Effector memory CD4-positive, alpha-beta T cell (primary cell): Measurements from ENCODE around the gene PPP2R5B.

ENCODE experiments used
- DNase-seq, 3 donors: peaks; one replicate each; pipeline ENCODE4 v3.0.0-alpha.2; 2020
- H3K27ac ChIP-seq: 2 replicates; pipeline ENCODE4 v1.7.0; 2013; ENCODE audit warnings: mild to moderate bottlenecking, low read length, moderate library complexity; ENCODE audit not compliant: insufficient read depth, poor library complexity, severe bottlenecking
- H3K27me3 ChIP-seq: replicated peaks from 2 replicates; pipeline ENCODE4 v1.7.0; 2013; ENCODE audit warnings: mild to moderate bottlenecking, low read length; ENCODE audit not compliant: insufficient read depth, control insufficient read depth, poor library complexity, severe bottlenecking
- H3K36me3 ChIP-seq: 2 replicates; pipeline ENCODE4 v1.7.0; 2013; ENCODE audit warnings: mild to moderate bottlenecking, low read length, moderate library complexity; ENCODE audit not compliant: control insufficient read depth, insufficient read depth
- H3K4me1 ChIP-seq: 2 replicates; pipeline ENCODE4 v1.7.0; 2013; ENCODE audit warnings: low read length, mild to moderate bottlenecking; ENCODE audit not compliant: control insufficient read depth, insufficient read depth, poor library complexity, severe bottlenecking
- H3K4me3 ChIP-seq: 2 replicates; pipeline ENCODE4 v1.7.0; 2013; ENCODE audit warnings: low read length, low read depth, mild to moderate bottlenecking; ENCODE audit not compliant: insufficient read depth, poor library complexity, severe bottlenecking
- H3K9me3 ChIP-seq: 2 replicates; pipeline ENCODE4 v1.7.0; 2013; ENCODE audit warnings: mild to moderate bottlenecking, low read length, moderate library complexity; ENCODE audit not compliant: control insufficient read depth

The PPP2R5B gene

DNA sequence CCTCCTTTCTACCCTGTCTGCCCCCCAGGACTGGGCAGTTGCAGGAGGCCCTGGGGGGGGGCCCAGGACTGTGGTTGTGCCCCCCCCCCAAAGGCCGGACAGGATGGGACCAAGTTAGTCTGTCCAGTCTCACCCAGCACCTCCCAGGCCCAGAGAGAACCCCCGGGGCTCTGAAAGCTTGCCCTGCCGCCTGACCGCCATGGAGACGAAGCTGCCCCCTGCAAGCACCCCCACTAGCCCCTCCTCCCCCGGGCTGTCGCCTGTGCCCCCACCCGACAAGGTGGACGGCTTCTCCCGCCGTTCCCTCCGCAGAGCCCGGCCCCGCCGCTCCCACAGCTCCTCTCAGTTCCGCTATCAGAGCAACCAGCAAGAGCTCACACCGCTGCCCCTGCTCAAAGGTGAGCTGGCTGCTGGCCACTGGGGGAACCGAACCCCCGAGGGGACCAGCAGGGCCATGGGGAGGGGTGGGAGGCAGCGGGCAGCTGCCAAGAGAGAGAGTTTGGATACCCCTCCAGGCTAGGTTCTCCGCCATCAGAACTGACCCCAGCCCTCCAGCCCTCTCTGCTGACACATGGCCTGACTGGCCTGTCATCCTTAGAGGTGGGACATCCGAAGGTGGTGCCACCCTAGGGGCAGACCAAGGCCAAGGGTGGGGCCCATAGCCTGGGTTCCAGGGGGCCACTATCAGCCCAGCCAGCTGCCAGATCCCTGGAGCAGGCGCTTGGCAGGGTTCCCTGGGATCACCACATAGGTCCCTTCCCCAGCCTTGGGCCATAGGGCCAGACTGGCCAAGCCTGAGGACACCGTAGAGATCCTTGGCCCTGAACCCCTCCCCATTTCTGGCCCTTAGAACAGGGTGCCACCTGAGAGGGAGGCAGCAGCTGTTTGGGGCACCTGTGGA, 1.3 kb downstream of the PPP2R5B start:
- H3K27ac ChIP-seq, result no peak overlapping the region
- H3K36me3 ChIP-seq, result peaks cover 14% of the 10 kb centered on the region
- peaks cover 16% of the 10 kb centered on the region for H3K4me1 ChIP-seq
- no peaks in the 10 kb centered on the region for H3K27me3 ChIP-seq
- H3K4me3 ChIP-seq, result peak overlapping the region; percentile 90
- H3K9me3 ChIP-seq, result no peaks in the 10 kb centered on the region
- no peak for DNase-seq

- H3K27ac ChIP-seq, result no peak overlapping the region
- peaks cover 16% of the 10 kb centered on the region for H3K4me1 ChIP-seq
- H3K36me3 ChIP-seq, result peaks cover 21% of the 10 kb centered on the region
- no peak for DNase-seq
- H3K4me3 ChIP-seq, result no peak overlapping the region
- no peaks in the 10 kb centered on the region for H3K9me3 ChIP-seq
- no peaks in the 10 kb centered on the region for H3K27me3 ChIP-seq
These were observed 2.2 kb downstream of the PPP2R5B start for GRCh38 chr11:64926689-64927088.

GRCh38 chr11:64928957-64929356, 4.5 kb downstream of the PPP2R5B start:
- Histone ChIP-seq H3K27ac (no peak overlapping the region), H3K27me3 (no peaks in the 10 kb centered on the region), H3K4me3 (no peak overlapping the region), H3K9me3 (no peaks in the 10 kb centered on the region), H3K4me1 (peaks cover 16% of the 10 kb centered on the region), H3K36me3 (peaks cover 28% of the 10 kb centered on the region)
- no peak for DNase-seq

DNA sequence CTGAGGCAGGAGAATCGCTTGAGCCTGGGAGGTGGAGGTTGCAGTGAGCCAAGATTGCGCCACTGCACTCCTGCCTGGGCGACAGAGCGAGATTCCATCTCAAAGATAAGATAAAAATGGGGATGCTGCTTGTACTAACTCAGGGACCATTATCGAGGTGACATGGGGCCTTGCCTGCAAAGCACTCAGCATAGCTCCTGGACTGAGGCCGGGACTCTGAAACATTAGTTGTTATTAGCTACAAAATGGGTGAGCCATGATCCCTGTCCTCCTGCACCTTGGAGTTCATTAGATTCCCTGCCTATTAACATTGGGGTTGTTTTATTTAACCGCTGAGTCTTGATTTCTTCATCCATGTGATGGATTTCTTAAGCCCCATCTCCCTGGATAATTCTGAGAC, 5.1 kb downstream of the PPP2R5B start:
- Histone ChIP-seq H3K36me3 (peaks cover 28% of the 10 kb centered on the region), H3K27ac (no peak overlapping the region), H3K4me3 (no peak overlapping the region), H3K9me3 (no peaks in the 10 kb centered on the region), H3K4me1 (peaks cover 12% of the 10 kb centered on the region), H3K27me3 (no peaks in the 10 kb centered on the region)
- no peak for DNase-seq

GRCh38 chr11:64930340-64930739, 5.9 kb downstream of the PPP2R5B start:
- no peak overlapping the region for H3K27ac ChIP-seq
- no peaks in the 10 kb centered on the region for H3K27me3 ChIP-seq
- H3K4me3 ChIP-seq, result no peak overlapping the region
- H3K36me3 ChIP-seq, result peaks cover 28% of the 10 kb centered on the region
- H3K4me1 ChIP-seq, result peaks cover 7% of the 10 kb centered on the region
- DNase-seq, result no peak
- no peaks in the 10 kb centered on the region for H3K9me3 ChIP-seq

GRCh38 chr11:64931290-64931689, 6.8 kb downstream of the PPP2R5B start:
- no peaks in the 10 kb centered on the region for H3K9me3 ChIP-seq
- H3K36me3 ChIP-seq, result peaks cover 28% of the 10 kb centered on the region
- H3K4me1 ChIP-seq, result no peaks in the 10 kb centered on the region
- no peak overlapping the region for H3K4me3 ChIP-seq
- H3K27ac ChIP-seq, result no peak overlapping the region
- no peak for DNase-seq
- no peaks in the 10 kb centered on the region for H3K27me3 ChIP-seq

DNA sequence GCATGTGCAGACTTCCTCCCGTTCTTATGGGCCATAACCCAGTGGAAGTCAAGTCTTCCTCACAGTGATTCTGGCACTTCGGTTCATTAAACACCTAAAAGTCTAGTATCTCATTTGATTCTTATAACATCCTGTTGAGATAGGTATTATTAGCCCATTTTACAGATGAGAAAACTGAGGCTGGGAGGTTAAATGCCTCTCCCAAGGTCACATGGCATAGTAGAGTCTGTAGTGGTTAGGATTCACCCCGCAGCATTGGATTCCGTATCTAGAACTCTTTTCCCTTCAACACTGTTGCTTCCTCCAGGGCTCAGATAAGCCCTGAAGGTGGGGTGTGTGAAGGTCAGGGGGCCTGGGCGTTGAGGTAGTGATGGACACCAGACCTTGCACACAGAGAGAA, 7.8 kb downstream of the PPP2R5B start:
- Histone ChIP-seq H3K4me3 (no peak overlapping the region), H3K9me3 (no peaks in the 10 kb centered on the region), H3K36me3 (peaks cover 28% of the 10 kb centered on the region), H3K27me3 (no peaks in the 10 kb centered on the region), H3K27ac (no peak overlapping the region), H3K4me1 (no peaks in the 10 kb centered on the region)
- DNase-seq, result no peak

DNA sequence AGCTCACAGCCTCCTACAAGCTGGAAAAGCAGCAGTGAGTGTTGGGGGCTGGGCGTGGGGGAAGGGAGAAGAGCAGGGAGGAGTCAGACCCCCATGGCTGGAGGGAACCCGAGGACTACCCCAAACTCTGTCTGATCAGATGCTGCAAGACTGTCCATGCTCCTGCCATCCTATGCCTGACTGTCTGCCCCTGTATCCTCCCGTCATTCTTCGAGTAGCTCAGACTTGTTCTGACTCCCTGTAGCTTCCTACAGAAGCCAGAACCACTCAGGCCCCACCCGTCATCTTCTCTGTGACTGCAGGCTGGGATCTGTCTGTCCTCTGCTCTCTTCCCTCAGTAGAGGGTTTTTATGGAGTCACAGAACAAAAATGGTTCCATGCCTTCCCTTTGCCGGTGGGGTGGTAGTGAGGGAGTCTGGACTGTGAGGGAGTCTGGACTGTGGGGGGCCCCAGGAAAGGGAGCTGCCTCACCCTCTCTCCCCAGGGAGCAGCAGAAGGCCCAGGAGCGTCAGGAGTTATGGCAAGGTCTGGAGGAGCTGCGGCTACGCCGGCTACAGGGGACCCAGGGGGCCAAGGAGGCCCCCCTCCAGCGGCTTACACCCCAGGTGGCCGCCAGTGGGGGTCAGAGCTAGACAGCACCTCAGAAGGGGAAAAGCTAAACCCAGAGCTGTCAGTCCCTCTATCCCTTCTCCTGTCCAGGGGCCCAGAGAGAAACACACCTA, 8.9 kb downstream of the PPP2R5B start:
- DNase-seq, result no peak
- no peaks in the 10 kb centered on the region for H3K27me3 ChIP-seq
- no peaks in the 10 kb centered on the region for H3K4me1 ChIP-seq
- H3K36me3 ChIP-seq, result peaks cover 24% of the 10 kb centered on the region
- no peak overlapping the region for H3K27ac ChIP-seq
- no peaks in the 10 kb centered on the region for H3K9me3 ChIP-seq
- H3K4me3 ChIP-seq, result no peak overlapping the region

GRCh38 chr11:64933935-64934681, 9.6 kb downstream of the PPP2R5B start:
- no peak for DNase-seq
- Histone ChIP-seq H3K27me3 (no peaks in the 10 kb centered on the region), H3K4me1 (no peaks in the 10 kb centered on the region), H3K9me3 (no peaks in the 10 kb centered on the region), H3K27ac (no peak overlapping the region), H3K4me3 (no peak overlapping the region), H3K36me3 (peaks cover 24% of the 10 kb centered on the region)
